H1 (cell line): ENCODE measurements around the gene RASSF3. TPM values are rescaled to one million over a fixed set of nuclear protein-coding genes. Genes with fewer than 3 reads are reported as not detected.

Source experiments
- CTCF ChIA-PET: fragments of 300-600 bp; sonication (Branson Sonifier 250); formaldehyde crosslinking; loops from one replicate; lab custom pipeline; 2021; ENCODE audit not compliant: partially characterized antibody; lab: Charles Lee
- POLR2A ChIA-PET: fragments of 300-600 bp; sonication (Branson Sonifier 250); formaldehyde crosslinking; loops from one replicate; lab custom pipeline; 2021; ENCODE audit warnings: inconsistent platforms; ENCODE audit not compliant: partially characterized antibody; lab: Charles Lee
- DNase-seq, 2 experiments: peaks; one replicate each; pipeline versions ENCODE4 v3.0.0 to v3.0.0-alpha.2; 2010 to 2022; ENCODE audit warnings: low spot score in 2 of 2, low read depth in 1 of 2, mixed read lengths in 1 of 2
- FAIRE-seq: peaks from 2 replicates; lab custom pipeline; 2011; peaks lifted over from hg19 to GRCh38; lab: Jason Lieb, UNC
- H2AFZ ChIP-seq: 2 replicates; pipeline ENCODE4 v1.8.1; 2012; ENCODE audit warnings: low read length, inconsistent platforms
- H2AK5ac ChIP-seq: 2 replicates; pipeline ENCODE4 v1.6.1; 2013; ENCODE audit warnings: low read depth, low read length
- H2BK120ac ChIP-seq: replicated peaks from 2 replicates; pipeline ENCODE3; 2013; ENCODE audit warnings: low read depth, low read length, inconsistent platforms
- H2BK12ac ChIP-seq: 2 replicates; pipeline ENCODE4 v1.6.1; 2013; ENCODE audit warnings: low read depth, low read length
- H2BK15ac ChIP-seq: 2 replicates; pipeline ENCODE4 v1.6.1; 2013; ENCODE audit warnings: low read length
- H2BK20ac ChIP-seq: 2 replicates; pipeline ENCODE4 v1.6.1; 2013; ENCODE audit warnings: low read length
- H2BK5ac ChIP-seq: 2 replicates; pipeline ENCODE4 v1.6.1; 2013; ENCODE audit warnings: low read depth, low read length
- H3K14ac ChIP-seq: 2 replicates; pipeline ENCODE4 v1.6.1; 2013; ENCODE audit warnings: inconsistent platforms; ENCODE audit not compliant: insufficient read length
- H3K18ac ChIP-seq: 2 replicates; pipeline ENCODE4 v1.6.1; 2013; ENCODE audit warnings: low read length; ENCODE audit errors: extremely low read depth
- H3K23ac ChIP-seq: 2 replicates; pipeline ENCODE4 v1.6.1; 2013; ENCODE audit warnings: inconsistent platforms; ENCODE audit not compliant: insufficient read length
- H3K23me2 ChIP-seq: 2 replicates; pipeline ENCODE4 v1.6.1; 2013; ENCODE audit warnings: low read depth, low read length
- H3K27ac ChIP-seq: 2 replicates; pipeline ENCODE4 v1.6.1; 2011; ENCODE audit warnings: low read depth, low read length, inconsistent platforms
- H3K27me3 ChIP-seq, 4 experiments: replicated peaks in 1 of 4; 1 replicate in 1 of 4; 2 replicates in 3 of 4; pipeline versions ENCODE4 v1.6.1 to v1.8.1; 2011 to 2013; ENCODE audit warnings: low read length in 3 of 4, mild to moderate bottlenecking in 3 of 4, inconsistent platforms in 2 of 4, mixed read lengths in 2 of 4, moderate library complexity in 1 of 4; ENCODE audit not compliant: control insufficient read depth in 3 of 4, insufficient read depth in 3 of 4; ENCODE audit errors: extremely low read depth in 1 of 4
- H3K36me3 ChIP-seq, 4 experiments: 2 replicates each; pipeline versions ENCODE4 v1.6.1 to v1.8.1; 2011 to 2013; ENCODE audit warnings: mild to moderate bottlenecking in 4 of 4, low read length in 3 of 4, moderate library complexity in 2 of 4, control low read depth in 1 of 4, inconsistent platforms in 1 of 4; ENCODE audit not compliant: insufficient read depth in 4 of 4, control insufficient read depth in 2 of 4
- H3K4ac ChIP-seq: replicated peaks from 2 replicates; pipeline ENCODE3; 2013; ENCODE audit warnings: low read length, low read depth, mixed read lengths, inconsistent platforms; ENCODE audit not compliant: insufficient read length
- H3K4me1 ChIP-seq, 4 experiments: replicated peaks in 1 of 4; 1 replicate in 1 of 4; 2 replicates in 3 of 4; pipeline versions ENCODE4 v1.6.1 to v1.8.1; 2011 to 2013; ENCODE audit warnings: low read length in 3 of 4, inconsistent platforms in 2 of 4, mixed read lengths in 1 of 4; ENCODE audit not compliant: insufficient read depth in 4 of 4, control insufficient read depth in 3 of 4
- H3K4me2 ChIP-seq, 2 experiments: 2 replicates each; pipeline versions ENCODE4 v1.6.1 to v1.8.1; 2011 to 2013; ENCODE audit warnings: low read depth in 2 of 2, low read length in 2 of 2, control low read depth in 1 of 2, inconsistent platforms in 1 of 2, mild to moderate bottlenecking in 1 of 2; ENCODE audit not compliant: insufficient read depth in 1 of 2
- H3K4me3 ChIP-seq, 4 experiments: fragments of 200-600, 300-600 bp in 1 of 4; sonication (generic), shearing (Covaris generic), sonication (Bioruptor Twin) in 1 of 4; 2 replicates each; pipeline versions ENCODE4 v1.5.1 to v1.8.1; 2011 to 2016; ENCODE audit warnings: low read length in 4 of 4, low read depth in 3 of 4, control low read depth in 2 of 4, inconsistent platforms in 2 of 4, mild to moderate bottlenecking in 2 of 4, mixed read lengths in 1 of 4, moderate library complexity in 1 of 4; ENCODE audit not compliant: insufficient read depth in 2 of 4; ENCODE audit errors: extremely low read depth in 1 of 4
- H3K56ac ChIP-seq: replicated peaks from 2 replicates; pipeline ENCODE3; 2013; ENCODE audit warnings: low read depth, mild to moderate bottlenecking, mixed read lengths, low read length, inconsistent platforms; ENCODE audit not compliant: insufficient read length
- H3K79me1 ChIP-seq: 2 replicates; pipeline ENCODE4 v1.6.1; 2013; ENCODE audit warnings: low read depth, low read length, control low read depth
- H3K79me2 ChIP-seq, 2 experiments: 2 replicates each; pipeline versions ENCODE4 v1.6.1 to v1.8.1; 2012 to 2013; ENCODE audit warnings: low read length in 2 of 2, mild to moderate bottlenecking in 2 of 2, inconsistent platforms in 1 of 2; ENCODE audit not compliant: insufficient read depth in 2 of 2, control insufficient read depth in 1 of 2
- H3K9ac ChIP-seq, 4 experiments: replicated peaks in 1 of 4; 1 replicate in 1 of 4; 2 replicates in 3 of 4; pipeline versions ENCODE4 v1.6.1 to v1.8.1; 2011 to 2013; ENCODE audit warnings: low read depth in 3 of 4, low read length in 3 of 4, control low read depth in 2 of 4, mild to moderate bottlenecking in 2 of 4, moderate library complexity in 2 of 4, inconsistent platforms in 1 of 4; ENCODE audit errors: extremely low read depth in 1 of 4
- H3K9me3 ChIP-seq, 2 experiments: 2 replicates each; pipeline versions ENCODE4 v1.6.1 to v1.8.1; 2012 to 2013; ENCODE audit warnings: mild to moderate bottlenecking in 2 of 2, moderate library complexity in 2 of 2, control low read depth in 1 of 2, inconsistent platforms in 1 of 2, low read depth in 1 of 2, low read length in 1 of 2, mixed read lengths in 1 of 2; ENCODE audit not compliant: insufficient read depth in 2 of 2
- H4K20me1 ChIP-seq, 2 experiments: replicated peaks in 1 of 2; 2 replicates each; pipeline versions ENCODE3 to v1.8.1; 2011 to 2013; ENCODE audit warnings: inconsistent platforms in 2 of 2, low read length in 2 of 2, mild to moderate bottlenecking in 1 of 2; ENCODE audit not compliant: insufficient read depth in 2 of 2, control insufficient read depth in 1 of 2
- H4K5ac ChIP-seq: 2 replicates; pipeline ENCODE4 v1.6.1; 2013; ENCODE audit warnings: low read length, low read depth, mixed read lengths, inconsistent platforms; ENCODE audit not compliant: insufficient read length
- H4K8ac ChIP-seq: 2 replicates; pipeline ENCODE4 v1.8.0; 2013; ENCODE audit warnings: mild to moderate bottlenecking, moderate library complexity, low read length, inconsistent platforms; ENCODE audit not compliant: insufficient read depth; ENCODE audit errors: extremely low read depth
- H4K91ac ChIP-seq: replicated peaks from 2 replicates; pipeline ENCODE3; 2013; ENCODE audit warnings: low read length, mixed read lengths, inconsistent platforms; ENCODE audit not compliant: insufficient read length
- ATF3 ChIP-seq: IDR thresholded peaks from 2 replicates; pipeline ENCODE4 v1.6.1; 2011; ENCODE audit warnings: low read depth, mild to moderate bottlenecking, low read length; ENCODE audit not compliant: insufficient read depth
- BACH1 ChIP-seq: IDR thresholded peaks from 2 replicates; pipeline ENCODE4 v1.6.1; 2012; ENCODE audit warnings: low read length, improper control_type of control experiment
- BCL11A ChIP-seq, 2 experiments: IDR thresholded peaks; one replicate each; pipeline ENCODE4 v1.6.1; 2011; ENCODE audit warnings: low read depth in 2 of 2, low read length in 2 of 2, mild to moderate bottlenecking in 2 of 2
- CBX8 ChIP-seq: fragments of 300-800, 300-1000 bp; sonication (generic); IDR thresholded peaks from 2 replicates; pipeline ENCODE4 v1.7.1; 2016; ENCODE audit warnings: low read depth, low read length, borderline replicate concordance
- E2F6 ChIP-seq: IDR thresholded peaks from 2 replicates; pipeline ENCODE4 v1.6.1; 2012; ENCODE audit warnings: inconsistent platforms
- EZH2 ChIP-seq: fragments of 200-600 bp; sonication (generic); IDR thresholded peaks from 2 replicates; pipeline ENCODE4 v1.7.1; 2012; ENCODE audit warnings: low read depth, mild to moderate bottlenecking, moderate library complexity, low read length, inconsistent platforms; ENCODE audit not compliant: severe bottlenecking
- GABPA ChIP-seq: IDR thresholded peaks from 2 replicates; pipeline ENCODE4 v1.6.1; 2011; ENCODE audit warnings: mild to moderate bottlenecking, low read length, moderate library complexity, borderline replicate concordance; ENCODE audit not compliant: insufficient read depth
- MAX ChIP-seq: IDR thresholded peaks from 2 replicates; pipeline ENCODE4 v1.6.1; 2012; ENCODE audit warnings: inconsistent platforms
- NANOG ChIP-seq: IDR thresholded peaks from 2 replicates; pipeline ENCODE4 v1.6.1; 2011; ENCODE audit warnings: low read length, low read depth, mild to moderate bottlenecking, inconsistent platforms; ENCODE audit not compliant: insufficient read depth, poor library complexity, severe bottlenecking
- POLR2AphosphoS5 ChIP-seq: IDR thresholded peaks from 2 replicates; pipeline ENCODE4 v1.6.1; 2011; ENCODE audit warnings: low read depth, low read length
- SP4 ChIP-seq: IDR thresholded peaks from 2 replicates; pipeline ENCODE4 v1.6.1; 2012; ENCODE audit warnings: low read length, inconsistent platforms
- TAF7 ChIP-seq: optimal IDR thresholded peaks from 2 replicates; pipeline ENCODE3; 2011; ENCODE audit warnings: low read depth, mild to moderate bottlenecking, inconsistent platforms, low read length, moderate library complexity, borderline replicate concordance
- TBP ChIP-seq: IDR thresholded peaks from 2 replicates; pipeline ENCODE4 v1.6.1; 2011; ENCODE audit warnings: low read depth, low read length, improper control_type of control experiment
- WGBS, 2 experiments: shearing (Covaris generic) in 1 of 2; methylation state at CpG; one replicate each; pipeline versions ENCODE4 v1.1.6 to v1.1.7; 2013 to 2015; ENCODE audit warnings: low lambda C conversion rate in 2 of 2, mixed read lengths in 2 of 2, inconsistent platforms in 1 of 2, low coverage in 1 of 2, missing lambda C conversion rate in 1 of 2; ENCODE audit not compliant: insufficient replicate concordance in 2 of 2, insufficient coverage in 1 of 2, insufficient read length in 1 of 2; ENCODE audit errors: extremely low coverage in 1 of 2, missing lambda C conversion rate in 1 of 2; 5-methylcytosine and 5-hydroxymethylcytosine counted together
- polyA plus RNA-seq, 7 experiments: library from polyadenylated mRNA; depleted of rRNA in 3 of 7; stranded (reverse) in 5 of 7; unstranded in 2 of 7; fragments of >200 nt in 5 of 7; fragments of 200-250 nt in 2 of 7; gene quantifications; 1 replicate in 5 of 7; 2 replicates in 1 of 7; 4 replicates in 1 of 7; pipeline versions ENCODE4 v1.2.1 to v1.2.3, GENCODE V29; 2011 to 2013; ENCODE audit warnings: missing spikeins in 2 of 7, mixed read lengths in 2 of 7
- total RNA-seq: library from RNA; stranded (reverse); fragmentation: NEBNext Ultra II Directional; extraction: Animal tissue kit (Norgen Biotek cat#: 25700); gene quantifications from 2 replicates; pipeline ENCODE4 v1.2.1, GENCODE V29; 2021

Gene RASSF3
- total and polyA plus RNA-seq, 2 of the 8 experiments (the other 6 are each of a cell fraction or from before 2014, with no cell fraction given): 19.1 to 64.3 TPM

GRCh38 chr12:64714551-64714968 is 104.3 kb downstream of the RASSF3 start:
- Histone ChIP-seq H3K23me2 (no peaks in the 10 kb centered on the region), H4K20me1 (peaks cover 0 to 2% of the 10 kb centered on the region in 2 experiments), H3K4me3 (no peak overlapping the region), H3K14ac (no peak overlapping the region), H2BK15ac (no peak overlapping the region), H2AFZ (no peak overlapping the region), H3K18ac (no peak overlapping the region), H3K79me1 (no peaks in the 10 kb centered on the region), H2BK12ac (no peak overlapping the region), H3K56ac (no peak overlapping the region), H3K4me2 (no peak overlapping the region), H2BK5ac (no peak overlapping the region), H3K36me3 (peaks cover 0 to 17% (median 11%) of the 10 kb centered on the region in 4 experiments; a peak in 5 of 8 replicates), H4K5ac (no peak overlapping the region), H3K27ac (no peak overlapping the region), H3K4me1 (no peaks in the 10 kb centered on the region), H3K27me3 (no peaks in the 10 kb centered on the region), H3K23ac (no peak overlapping the region), H4K91ac (no peak overlapping the region), H4K8ac (no peak overlapping the region), H3K9ac (no peak overlapping the region), H3K9me3 (no peaks in the 10 kb centered on the region), H3K4ac (no peak overlapping the region), H3K79me2 (no peaks in the 10 kb centered on the region), H2AK5ac (no peak overlapping the region), H2BK120ac (no peak overlapping the region), H2BK20ac (no peak overlapping the region)
- WGBS, 2 experiments: 89% methylated on average over 5 of the region's 5 CpGs; no CpG with 5 or more reads in 1 of the 2 experiments
- DNase-seq (no peak), FAIRE-seq (no peak)
- CTCF ChIA-PET: interaction anchor here (0.6 to 1.2 kb wide), 4 partner anchors 17 to 452 kb away, joined by 3 to 4 read pairs (median 3); no protein-coding TSS in a partner anchor
- POLR2A ChIA-PET: no interaction called here
- no peak for TF ChIP-seq POLR2AphosphoS5
- TF ChIP-seq EZH2: no peak
- TF ChIP-seq BACH1: no peak
- TF ChIP-seq ATF3: no peak
- no peak for TF ChIP-seq SP4
- TF ChIP-seq E2F6: no peak
- TF ChIP-seq TAF7: no peak
- no peak for TF ChIP-seq MAX
- TF ChIP-seq CBX8: no peak
- no peak for TF ChIP-seq NANOG
- TF ChIP-seq BCL11A (IDR thresholded peaks at IDR 0.05; ENCODE audit: low read depth in 2 of 2, low read length in 2 of 2): no peak
- TF ChIP-seq TBP: no peak
- no peak for TF ChIP-seq GABPA
